ENCODE data around the gene GALK2.
"Not testable (repeated sequence)": the region's sequence is repeated elsewhere in the genome, so short reads cannot be mapped to it uniquely, and the experiment has no call there.

The GALK2 gene

DNA sequence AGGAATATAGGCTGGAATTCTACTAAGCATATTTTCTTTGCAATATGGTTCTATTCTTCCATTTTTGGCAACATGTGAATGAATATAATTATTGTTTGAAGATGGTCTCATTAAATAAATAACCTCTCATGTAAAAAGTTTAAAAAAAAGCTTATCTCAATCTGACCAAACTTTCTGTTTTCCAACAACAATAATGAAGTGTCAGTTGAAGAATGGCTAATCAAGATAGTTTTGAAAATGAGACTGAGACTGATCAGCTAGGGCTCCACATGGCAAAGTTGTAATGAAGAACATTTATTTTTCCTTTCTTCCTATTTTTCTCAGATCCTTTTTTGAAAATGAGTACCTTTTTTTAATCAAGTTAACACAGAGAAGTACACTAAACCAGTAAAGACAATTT is 117.4 kb downstream of the GALK2 start:
- no peak for DNase-seq

DNA sequence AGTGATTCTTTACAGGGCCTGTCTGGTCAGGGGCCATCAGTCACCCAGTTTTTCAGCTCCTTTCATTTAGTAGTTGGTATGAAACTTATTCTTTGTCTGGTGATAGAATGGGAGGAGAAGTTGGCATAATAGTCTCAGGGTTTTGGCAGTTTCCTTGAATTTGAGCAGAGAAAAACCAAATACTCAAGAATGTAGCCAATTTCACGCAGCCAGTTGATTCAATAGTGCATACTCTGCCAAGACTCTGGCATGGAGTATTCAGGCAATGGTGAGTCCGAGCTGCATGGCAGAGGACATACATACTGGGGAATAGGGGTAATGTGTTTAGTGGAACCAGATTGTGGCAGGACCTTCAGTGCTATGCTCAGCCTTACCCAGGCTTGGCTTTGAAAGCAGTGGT is 118.3 kb downstream of the GALK2 start:
- DNase-seq = no peak

DNA sequence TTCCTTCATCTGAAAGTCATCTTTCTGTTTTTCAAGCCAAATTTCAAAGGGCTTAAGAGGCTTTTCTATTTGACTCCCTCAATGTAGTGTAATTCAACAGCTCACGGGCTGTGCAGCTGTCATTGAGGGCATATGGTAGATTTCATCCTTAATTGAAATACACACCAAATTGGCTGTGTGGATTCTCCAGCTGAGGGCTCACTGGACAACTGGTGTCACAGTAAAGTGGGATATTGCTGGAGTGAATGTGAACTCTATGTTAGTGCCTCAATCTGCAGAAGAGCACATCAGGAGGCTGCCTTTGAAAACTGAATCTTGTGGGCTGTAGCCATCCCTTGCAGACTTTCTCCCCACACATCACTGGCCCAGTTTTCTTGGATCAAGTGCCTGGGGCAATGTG is 120.1 kb downstream of the GALK2 start:
- DNase-seq = no peak

DNA sequence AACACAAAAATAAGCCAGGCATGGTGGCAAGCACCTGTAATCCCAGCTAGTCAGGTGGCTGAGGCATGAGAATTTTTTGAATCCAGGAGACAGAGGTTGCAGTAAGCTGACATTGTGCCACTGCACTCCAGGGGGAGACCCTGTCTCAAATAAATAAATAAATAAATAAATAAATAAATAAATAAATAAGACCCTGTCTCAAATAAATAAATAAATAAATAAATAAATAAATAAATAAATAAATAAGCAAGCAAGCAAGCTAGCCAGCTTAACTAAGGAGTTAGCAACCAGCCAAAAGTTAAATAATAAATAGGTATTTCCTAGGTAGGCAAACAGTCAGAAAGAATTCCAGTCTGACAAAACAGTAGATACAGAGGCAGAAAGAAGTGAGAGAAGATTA is 123.9 kb downstream of the GALK2 start:
- DNase-seq = no peak

DNA sequence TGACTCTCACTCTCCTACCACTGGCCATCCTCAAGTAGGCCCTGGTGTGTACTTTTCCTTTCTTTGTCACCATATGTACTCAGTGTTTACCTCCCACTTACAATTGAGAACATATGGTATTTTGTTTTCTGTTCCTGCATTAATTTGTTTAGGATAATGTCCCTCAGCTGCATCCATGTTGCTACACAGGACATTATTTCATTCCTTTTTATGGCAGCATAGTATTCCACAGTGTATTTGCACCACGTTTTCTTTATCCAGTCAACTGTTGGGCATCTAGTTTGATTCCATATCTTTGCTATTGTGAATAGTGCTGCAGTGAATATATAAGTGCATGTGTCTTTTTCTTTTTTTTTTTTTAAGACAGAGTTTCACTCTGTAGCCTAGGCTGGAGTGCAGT is 126.2 kb downstream of the GALK2 start:
- DNase-seq = no peak

DNA sequence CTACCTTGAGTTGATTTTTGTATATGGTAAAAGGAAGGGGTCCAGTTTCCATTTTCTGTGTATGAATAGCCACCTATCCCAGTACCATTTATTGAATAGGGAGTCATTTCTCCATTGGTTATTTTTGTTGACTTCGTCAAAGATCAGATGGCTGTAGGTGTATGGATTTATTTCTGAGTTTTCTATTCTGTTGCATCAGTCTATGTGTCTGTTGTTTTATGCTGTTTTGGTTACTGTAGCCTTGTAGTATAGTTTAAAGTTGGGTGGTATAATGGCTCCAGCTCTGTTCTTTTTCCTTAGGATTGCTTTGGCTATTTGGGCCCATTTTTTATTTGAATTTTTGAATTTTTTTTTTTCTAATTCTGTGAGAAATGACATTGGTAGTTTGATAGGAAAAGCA is 127.5 kb downstream of the GALK2 start:
- no peak for DNase-seq

DNA sequence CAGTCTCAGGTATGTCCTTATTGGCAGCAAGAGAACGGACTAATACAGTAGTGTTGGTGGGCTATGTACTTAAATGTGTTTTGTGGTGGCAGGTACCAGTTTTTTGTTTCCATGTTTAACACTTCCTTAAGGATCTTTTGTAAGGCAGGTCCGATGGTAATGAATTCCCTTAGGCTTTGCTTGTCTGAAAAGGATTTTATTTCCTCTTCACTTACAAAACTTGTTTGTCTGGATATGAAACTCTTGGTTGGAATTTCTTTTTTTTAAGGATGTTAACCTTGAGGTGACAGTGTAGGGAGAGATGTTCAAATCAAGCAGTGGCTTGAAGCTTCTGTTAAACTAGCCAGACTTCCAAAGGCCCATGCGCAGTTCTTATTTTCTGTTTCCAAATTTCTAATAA is 130.8 kb downstream of the GALK2 start:
- DNase-seq = no peak

DNA sequence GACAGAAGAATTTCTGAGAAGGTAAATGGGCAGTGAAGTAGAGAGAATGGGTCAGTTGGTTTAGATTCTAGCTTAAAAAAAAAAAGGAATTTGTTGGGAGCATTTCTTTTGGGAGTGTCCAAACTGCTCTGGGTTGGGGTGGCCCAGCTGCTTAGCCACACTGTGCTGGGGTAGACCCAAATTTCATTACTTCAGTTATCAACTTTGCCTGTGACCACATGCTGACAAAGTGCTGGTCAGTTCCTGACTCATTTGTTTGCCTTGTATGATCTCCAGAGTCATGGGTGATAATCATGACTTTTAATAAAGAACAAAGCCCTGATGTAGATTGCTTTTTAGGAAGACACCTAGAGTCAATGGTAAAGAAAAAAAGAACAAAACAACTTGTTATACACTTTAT is 131.5 kb downstream of the GALK2 start:
- no peak for DNase-seq

DNA sequence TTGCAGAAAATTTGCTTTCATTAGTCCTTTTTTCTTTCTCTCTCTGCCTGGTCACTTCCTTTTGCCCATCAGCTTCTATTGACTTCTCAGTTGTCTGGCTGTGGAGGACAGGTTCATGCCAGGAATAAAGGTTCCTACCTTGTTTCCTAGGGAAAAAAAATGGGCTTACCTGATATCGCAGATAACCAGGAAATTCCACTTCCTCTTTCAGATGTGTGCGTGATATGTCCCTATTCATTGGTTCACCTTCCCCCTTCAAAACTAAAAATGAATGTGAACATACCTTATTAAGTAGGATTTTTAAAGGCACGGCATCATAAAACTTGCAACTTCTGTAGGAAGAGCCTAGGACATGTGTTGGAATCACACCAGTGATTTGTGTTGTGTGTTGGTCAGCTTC is 133.0 kb downstream of the GALK2 start:
- DNase-seq = no peak

DNA sequence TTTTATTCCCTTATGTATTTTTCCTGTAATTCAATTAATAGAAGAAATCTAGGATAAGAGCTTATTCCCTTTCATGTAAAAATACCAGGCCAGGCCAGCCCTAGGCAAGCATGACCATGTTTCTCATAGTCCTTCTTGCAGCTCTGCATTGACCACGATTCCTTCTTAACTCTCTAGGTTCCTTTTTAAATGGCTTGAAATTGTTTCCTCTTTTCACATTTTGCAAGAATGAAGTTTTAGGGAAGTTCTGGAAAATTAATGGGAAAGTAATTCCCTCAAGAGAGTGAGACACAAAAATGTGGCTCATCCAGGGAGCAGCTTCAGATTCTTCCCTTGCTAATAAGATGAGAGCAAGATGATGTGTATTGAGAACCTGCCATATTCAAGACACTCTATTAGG is 136.5 kb downstream of the GALK2 start:
- DNase-seq = no peak

DNA sequence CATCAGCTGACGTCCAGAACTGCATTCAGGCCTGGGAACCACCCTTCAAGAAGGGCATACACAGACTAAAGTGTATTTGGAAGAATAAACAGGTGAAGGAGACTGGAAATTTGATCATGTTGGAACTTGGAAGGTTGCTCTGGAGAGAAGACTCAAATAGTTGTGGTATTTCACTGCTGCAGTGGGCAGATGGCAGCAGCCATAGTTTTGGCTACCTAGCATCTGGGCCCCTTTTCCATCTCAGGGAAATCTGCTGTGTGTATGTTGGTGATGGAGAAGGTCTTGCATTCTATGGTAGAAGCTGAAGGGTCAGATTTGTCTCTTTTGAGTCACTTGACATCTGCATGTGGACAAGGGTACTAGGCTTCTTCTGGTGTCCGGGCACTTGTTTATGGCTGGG is 138.6 kb downstream of the GALK2 start:
- no peak for DNase-seq

DNA sequence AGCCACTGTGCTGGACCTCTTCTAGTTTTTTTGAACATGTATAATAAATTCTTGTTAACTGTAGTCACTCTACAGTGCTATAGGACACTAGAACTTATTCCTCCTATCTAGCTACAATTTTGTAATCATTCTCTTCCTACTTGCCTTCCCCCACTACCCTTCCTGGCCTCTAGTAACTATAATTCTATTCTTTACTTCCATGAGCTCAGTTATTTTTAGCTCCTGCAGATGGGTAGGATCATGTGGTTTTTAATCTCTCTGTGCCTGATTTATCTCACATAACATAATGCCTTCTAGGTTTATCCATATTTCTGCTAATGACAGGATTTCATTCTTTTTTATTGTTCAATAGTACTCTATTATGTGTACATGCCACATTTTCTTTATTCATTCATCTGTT is 139.8 kb downstream of the GALK2 start:
- DNase-seq = no peak

DNA sequence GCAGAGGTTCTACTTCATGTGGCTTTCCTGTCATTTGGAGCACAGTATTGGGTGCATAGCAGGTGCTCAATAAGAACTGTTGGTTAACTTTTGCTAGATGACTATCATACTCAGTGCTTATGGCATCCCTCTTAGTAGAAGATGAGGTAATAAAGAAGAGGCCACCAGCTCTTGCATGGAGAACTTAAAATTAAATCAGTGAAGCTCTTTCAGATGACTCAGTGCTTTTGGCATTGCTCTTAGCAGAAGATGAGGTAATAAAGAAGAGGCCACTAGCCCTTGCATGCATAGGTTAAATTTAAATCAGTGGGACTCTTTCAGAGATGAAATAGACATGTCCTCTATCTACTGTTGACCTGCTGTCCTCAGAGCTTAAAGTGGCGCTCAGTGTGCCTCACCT is 143.6 kb downstream of the GALK2 start:
- DNase-seq = no peak

DNA sequence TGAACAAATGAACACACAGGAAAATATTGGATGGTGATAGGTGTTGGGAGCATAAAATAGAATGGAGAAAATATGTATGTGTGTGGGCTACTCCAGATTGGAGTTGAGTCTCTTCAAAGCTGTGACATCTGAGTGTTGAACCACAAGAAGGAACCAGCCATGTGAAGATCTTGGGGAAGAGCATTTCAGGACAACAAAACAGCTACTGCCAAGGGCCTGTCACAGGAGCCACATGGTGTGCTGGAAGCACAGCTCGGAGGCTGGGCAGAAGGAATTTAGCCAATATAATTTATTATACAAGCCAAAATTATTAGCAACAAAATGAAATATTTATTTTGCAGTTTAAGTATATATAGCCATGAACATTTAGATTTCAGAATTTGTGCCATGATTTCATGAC is 144.7 kb downstream of the GALK2 start:
- DNase-seq = no peak

DNA sequence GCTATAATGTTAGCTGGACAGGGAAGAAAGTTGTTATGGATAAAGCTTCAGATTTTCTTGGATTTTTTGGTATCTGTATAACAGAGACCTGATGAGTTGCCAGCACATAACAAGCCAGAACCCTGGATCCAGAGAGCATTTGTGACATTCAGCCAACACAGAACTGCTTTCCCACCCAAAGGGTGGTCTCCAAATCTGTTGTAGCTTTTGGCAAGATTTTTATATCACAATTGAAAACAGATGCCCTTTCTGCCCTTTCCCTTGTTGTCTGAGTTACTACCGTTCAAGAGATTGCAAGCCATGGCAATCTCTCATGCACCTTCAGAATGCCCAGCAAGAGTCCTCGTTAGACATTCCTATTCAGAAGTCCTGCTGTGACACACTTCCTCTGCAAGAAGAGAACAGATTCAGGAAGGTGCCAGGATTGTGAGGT is 145.4 kb downstream of the GALK2 start:
- DNase-seq = no peak

DNA sequence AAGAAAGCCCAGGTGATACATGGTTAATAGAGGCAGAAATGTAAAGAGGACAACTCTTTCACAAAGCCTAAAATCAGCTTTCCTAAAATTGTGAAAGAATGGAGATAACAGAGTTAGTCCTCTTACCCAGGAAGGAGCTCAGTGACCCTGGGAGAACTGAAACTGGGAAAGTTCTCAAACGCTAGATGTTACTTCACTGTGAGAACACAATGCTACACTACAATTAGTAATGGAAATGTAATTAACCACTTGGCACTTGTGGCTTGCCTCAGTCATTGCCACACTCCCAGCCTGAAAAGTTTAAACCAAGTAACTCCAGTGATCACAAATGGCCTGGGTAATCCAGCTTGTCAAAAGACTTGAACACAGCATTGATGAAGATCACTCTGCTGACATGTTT is 150.3 kb downstream of the GALK2 start:
- DNase-seq = no peak

DNA sequence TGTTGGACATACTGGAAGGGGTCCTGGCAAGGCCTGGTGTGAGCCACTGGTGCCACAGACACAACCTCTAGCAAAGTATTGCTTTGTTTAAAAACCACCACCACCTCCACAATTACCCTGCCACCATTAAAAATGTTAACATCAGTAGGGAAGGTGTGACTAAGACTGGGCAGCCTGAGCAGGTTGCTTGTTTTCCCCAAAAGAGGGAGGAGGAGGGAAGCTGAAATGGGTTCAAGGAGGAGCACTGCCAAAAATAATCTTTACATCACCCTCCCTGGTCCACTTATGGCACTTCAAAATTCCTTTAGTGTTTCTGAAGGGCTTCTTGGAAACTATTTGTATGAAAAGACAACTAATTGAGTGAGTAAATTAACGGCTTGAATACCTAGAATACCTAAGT is 153.2 kb downstream of the GALK2 start:
- DNase-seq = no peak

DNA sequence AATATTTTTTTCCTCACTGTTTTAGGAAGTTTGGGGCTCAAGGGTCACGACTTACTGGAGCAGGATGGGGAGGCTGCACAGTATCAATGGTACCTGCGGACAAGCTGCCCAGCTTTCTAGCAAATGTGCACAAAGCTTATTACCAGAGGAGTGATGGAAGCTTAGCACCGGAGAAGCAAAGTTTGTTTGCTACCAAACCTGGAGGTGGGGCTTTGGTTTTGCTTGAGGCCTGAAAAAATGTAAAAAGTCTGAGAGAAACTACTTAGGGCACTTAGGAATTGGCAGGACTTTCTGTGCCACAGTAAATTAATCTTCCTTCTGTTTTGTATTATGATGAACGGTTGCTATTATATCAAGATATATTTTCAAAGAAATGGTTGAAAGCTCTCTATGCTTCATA is 157.9 kb downstream of the GALK2 start:
- DNase-seq = no peak

DNA sequence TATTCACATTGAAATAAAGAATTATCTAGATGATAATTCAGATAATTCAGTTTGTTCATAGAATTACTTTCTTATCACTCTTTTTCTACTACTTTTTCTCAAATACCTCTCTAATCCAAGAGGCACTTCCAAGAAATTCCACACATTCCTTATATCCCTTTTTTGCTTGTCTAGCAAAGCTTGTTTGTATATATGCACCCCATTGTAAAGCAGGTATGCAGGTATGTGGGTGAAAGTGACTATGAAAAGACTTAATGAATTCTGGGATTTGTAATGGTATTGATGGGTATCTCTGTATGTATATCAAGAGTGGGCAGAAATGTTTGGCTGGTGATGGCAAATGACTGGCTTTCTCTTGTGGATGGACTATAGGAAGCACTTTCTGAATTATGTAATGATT is 158.9 kb downstream of the GALK2 start:
- DNase-seq = no peak

DNA sequence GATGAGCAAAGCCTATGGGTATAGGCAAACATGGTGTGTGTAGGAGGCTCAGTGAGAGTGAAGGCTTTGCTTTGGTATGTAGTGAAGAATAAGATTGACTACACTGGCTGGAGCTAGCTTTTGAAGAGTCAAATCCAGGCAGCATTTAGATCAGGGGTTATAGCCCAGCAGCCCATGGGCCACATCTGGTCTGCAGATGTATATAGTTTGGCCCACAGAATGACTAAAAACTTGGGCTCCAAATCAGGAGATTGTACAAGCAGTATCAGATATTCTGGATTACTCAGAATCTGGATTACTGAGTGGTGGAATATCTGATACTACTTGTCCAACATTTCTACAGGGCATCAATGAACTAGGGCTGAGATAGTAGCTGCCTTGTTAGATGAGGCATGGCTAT is 160.1 kb downstream of the GALK2 start:
- no peak for DNase-seq

DNA sequence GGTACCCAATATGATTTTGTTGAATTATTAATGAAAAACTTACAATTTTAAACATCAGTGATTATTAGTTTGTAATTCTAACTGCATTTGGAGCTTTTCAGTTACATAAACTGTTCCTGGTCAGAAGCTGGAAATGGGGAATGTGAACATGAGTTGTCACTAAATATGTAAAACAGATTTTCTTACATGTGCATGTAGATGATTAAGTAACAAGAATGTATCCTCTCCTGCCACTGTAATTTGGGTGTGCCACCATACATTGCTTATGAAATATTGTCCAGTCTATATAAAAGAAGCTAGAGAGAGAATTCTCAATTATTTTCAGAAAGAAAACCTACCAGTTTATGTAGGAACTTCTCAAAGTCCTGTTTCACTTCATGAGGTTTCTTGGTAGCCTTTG is 161.4 kb downstream of the GALK2 start:
- no peak for DNase-seq

DNA sequence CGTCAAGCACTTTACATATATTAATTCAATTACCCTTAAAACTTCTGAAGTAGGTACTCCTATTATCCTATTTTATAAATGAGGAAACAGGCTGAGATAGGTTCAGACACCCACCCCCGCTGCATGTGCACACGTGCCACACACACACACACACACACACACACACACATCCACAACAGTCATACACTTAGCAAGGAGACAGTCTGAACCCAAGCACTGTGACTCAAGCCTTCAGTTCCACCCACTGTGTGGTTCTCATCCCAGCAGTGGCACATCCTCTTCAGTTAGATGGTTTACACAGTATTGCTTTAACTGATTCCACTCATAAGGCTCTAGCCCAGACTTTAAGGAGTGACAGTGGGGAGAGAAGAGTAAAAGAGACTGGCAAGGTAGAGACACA is 161.9 kb downstream of the GALK2 start:
- no peak for DNase-seq

DNA sequence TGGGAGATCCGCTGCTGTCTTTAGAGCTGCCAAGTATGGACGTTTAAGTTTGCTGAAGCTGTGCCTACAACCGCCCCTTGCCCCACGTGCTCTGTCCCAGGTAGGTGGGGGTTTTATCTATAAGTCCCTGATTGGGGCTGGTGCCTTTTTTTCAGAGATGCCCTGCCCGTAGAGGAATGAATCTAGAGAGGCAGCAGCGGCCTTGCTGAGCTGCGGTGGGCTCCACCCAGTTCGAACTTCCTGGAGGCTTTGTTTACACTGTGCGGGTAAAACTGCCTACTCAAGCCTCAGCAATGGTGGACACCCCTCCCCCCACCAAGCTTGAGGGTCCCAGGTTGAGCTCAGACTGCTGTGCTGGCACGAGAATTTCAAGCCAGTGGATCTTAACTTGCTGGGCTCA is 169.6 kb downstream of the GALK2 start:
- DNase-seq = no peak

DNA sequence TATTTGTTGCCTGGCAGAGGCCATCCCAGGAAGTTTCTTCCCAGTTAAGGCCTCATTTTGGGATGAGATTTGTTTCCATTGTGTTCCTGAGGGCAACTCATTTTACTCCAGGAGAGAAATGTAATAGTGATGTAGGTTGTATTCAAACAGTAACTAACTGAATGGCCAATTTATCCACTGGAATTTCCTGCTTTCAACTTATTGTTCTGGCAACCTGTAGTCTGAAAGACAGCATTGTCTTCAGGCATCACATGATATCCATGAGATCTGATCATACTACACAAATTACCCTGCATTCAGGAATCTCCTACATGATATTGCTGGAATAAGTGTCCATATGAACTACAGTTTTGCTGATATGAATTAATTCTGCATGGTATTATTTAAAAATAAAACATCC is 173.5 kb downstream of the GALK2 start:
- DNase-seq = no peak

DNA sequence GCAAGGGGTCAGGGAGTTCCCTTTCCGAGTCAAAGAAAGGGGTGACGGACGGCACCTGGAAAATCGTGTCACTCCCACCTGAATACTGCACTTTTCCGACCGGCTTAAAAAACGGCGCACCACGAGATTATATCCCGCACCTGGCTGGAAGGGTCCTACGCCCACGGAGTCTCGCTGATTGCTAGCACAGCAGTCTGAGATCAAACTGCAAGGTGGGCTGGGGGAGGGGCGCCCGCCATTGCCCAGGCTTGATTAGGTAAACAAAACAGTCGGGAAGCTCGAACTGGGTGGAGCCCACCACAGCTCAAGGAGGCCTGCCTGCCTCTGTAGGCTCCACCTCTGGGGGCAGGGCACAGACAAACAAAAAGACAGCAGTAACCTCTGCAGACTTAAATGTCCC is 184.4 kb downstream of the GALK2 start:
- DNase-seq = not testable (repeated sequence)

DNA sequence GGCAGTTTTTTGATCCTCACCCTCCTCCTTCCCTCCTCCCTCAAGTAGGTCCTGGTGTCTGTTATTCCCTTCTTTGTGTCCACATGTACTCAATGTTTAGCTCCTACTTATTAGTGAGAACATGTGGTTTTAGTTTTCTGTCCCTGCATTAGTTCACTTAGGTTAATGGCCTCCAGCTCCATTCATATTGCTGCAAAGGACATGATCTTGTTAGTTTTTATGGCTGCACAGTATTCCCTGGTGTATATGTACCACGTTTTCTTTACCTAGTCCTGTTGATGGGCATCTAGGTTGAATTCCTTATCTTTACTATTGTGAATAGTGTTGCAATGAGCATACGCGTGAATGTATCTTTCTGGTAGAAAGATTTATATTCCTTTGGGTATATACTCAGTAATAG is 191.3 kb downstream of the GALK2 start:
- no peak for DNase-seq

Data from NCI-H1417 treated with DMSO at 0.1 percent for 48 hours (cell line).